K562 (cell line): ENCODE results near the gene FCRLA. TPM values are rescaled to one million over a fixed set of nuclear protein-coding genes. Genes with fewer than 3 reads are reported as not detected.

Experiments used
- AFF4 ChIP-seq: sonication (generic); formaldehyde crosslinking; IDR thresholded peaks from 2 replicates; pipeline ENCODE4 v1.8.0; 2023; ENCODE audit warnings: mild to moderate bottlenecking, missing genetic modification reagents
- ARNT ChIP-seq, 2 experiments: fragments of 450-650 bp; IDR thresholded peaks; 2 replicates each; pipeline ENCODE4 v1.6.1; 2016; ENCODE audit warnings: mild to moderate bottlenecking in 1 of 2
- BCOR ChIP-seq: fragments of 450-650 bp; IDR thresholded peaks from 2 replicates; pipeline ENCODE4 v1.6.1; 2016
- CAMTA2 ChIP-seq: fragments of 250-450 bp; sonication (Bioruptor Pico); conservative IDR thresholded peaks from 2 replicates; pipeline ENCODE4 v1.5.1; 2022
- DACH1 ChIP-seq: fragments of 450-650 bp; IDR thresholded peaks from 2 replicates; pipeline ENCODE4 v1.6.1; 2018; ENCODE audit not compliant: partially characterized antibody
- FOSL1 ChIP-seq: fragments of 200-800 bp; sonication (Bioruptor generic); conservative IDR thresholded peaks from 2 replicates; pipeline ENCODE4 v1.6.1; 2016; ENCODE audit warnings: missing genetic modification characterization, missing compliant biosample characterization
- HNRNPLL ChIP-seq: fragments of 200-400 bp; formaldehyde crosslinking; IDR thresholded peaks from 2 replicates; pipeline ENCODE4 v1.6.1; 2017; ENCODE audit warnings: low read length, low read depth, mild to moderate bottlenecking; ENCODE audit not compliant: poor library complexity, severe bottlenecking
- KAT8 ChIP-seq: fragments of 450-650 bp; IDR thresholded peaks from 2 replicates; pipeline ENCODE4 v1.6.1; 2016; ENCODE audit warnings: low read depth, mild to moderate bottlenecking
- MEIS2 ChIP-seq: fragments of 450-650 bp; IDR thresholded peaks from 2 replicates; pipeline ENCODE4 v1.6.1; 2014; ENCODE audit warnings: mild to moderate bottlenecking; ENCODE audit not compliant: partially characterized antibody
- MYC ChIP-seq, 2 experiments: fragments of 250-450 bp in 1 of 2; sonication (Bioruptor Pico) in 1 of 2; IDR thresholded peaks; 2 replicates each; pipeline versions ENCODE4 v1.5.1 to v1.6.1; 2012 to 2021; ENCODE audit warnings: low read depth in 2 of 2, borderline replicate concordance in 1 of 2, improper control_type of control experiment in 1 of 2, low read length in 1 of 2, mild to moderate bottlenecking in 1 of 2, moderate library complexity in 1 of 2
- NR2C2 ChIP-seq, 2 experiments: fragments of 200-800 bp in 1 of 2; sonication (Bioruptor generic) in 1 of 2; sonication (generic) in 1 of 2; formaldehyde crosslinking in 1 of 2; IDR thresholded peaks; 2 replicates each; pipeline versions ENCODE4 v1.6.1 to v1.8.0; 2016 to 2022; ENCODE audit warnings: mild to moderate bottlenecking in 1 of 2, missing compliant biosample characterization in 1 of 2, missing genetic modification characterization in 1 of 2, missing genetic modification reagents in 1 of 2
- POLR2B ChIP-seq: fragments of 450-650 bp; IDR thresholded peaks from 2 replicates; pipeline ENCODE4 v1.6.1; 2018; ENCODE audit warnings: low read depth; ENCODE audit not compliant: partially characterized antibody
- SMARCC2 ChIP-seq: fragments of 450-650 bp; IDR thresholded peaks from 2 replicates; pipeline ENCODE4 v1.6.1; 2017; ENCODE audit warnings: antibody characterized with exemption, moderate library complexity, mild to moderate bottlenecking, low read depth
- SMARCE1 ChIP-seq: fragments of 450-650 bp; IDR thresholded peaks from 2 replicates; pipeline ENCODE4 v1.7.1; 2016; ENCODE audit warnings: mild to moderate bottlenecking
- TEAD1 ChIP-seq, 2 experiments: fragments of 450-650 bp in 1 of 2; sonication (generic) in 1 of 2; formaldehyde crosslinking; IDR thresholded peaks; 2 replicates each; pipeline versions ENCODE4 v1.4.0 to v1.8.0; 2020 to 2022; ENCODE audit warnings: mild to moderate bottlenecking in 2 of 2, missing genetic modification reagents in 1 of 2
- YBX1 ChIP-seq: fragments of 450-650 bp; IDR thresholded peaks from 2 replicates; pipeline ENCODE4 v1.7.1; 2016; ENCODE audit warnings: mild to moderate bottlenecking
- ZMIZ1 ChIP-seq, 2 experiments: fragments of 150-350 bp in 1 of 2; IDR thresholded peaks; 2 replicates each; pipeline ENCODE4 v1.6.1; 2012 to 2016; ENCODE audit warnings: low read depth in 2 of 2, low read length in 2 of 2, mild to moderate bottlenecking in 1 of 2, moderate library complexity in 1 of 2
- ZNF140 ChIP-seq: fragments of 250-450 bp; sonication (Bioruptor Pico); IDR thresholded peaks from 2 replicates; pipeline ENCODE4 v1.8.0; 2021; ENCODE audit warnings: moderate library complexity, mild to moderate bottlenecking, inconsistent platforms
- ZNF449 ChIP-seq: fragments of 250-450 bp; sonication (Bioruptor Pico); IDR thresholded peaks from 2 replicates; pipeline ENCODE4 v1.8.0; 2022; ENCODE audit warnings: moderate library complexity, mild to moderate bottlenecking, inconsistent platforms
- polyA plus RNA-seq, 8 experiments: library from polyadenylated mRNA; depleted of rRNA in 4 of 8; stranded (reverse) in 5 of 8; unstranded in 3 of 8; fragments of >200 nt; fragmentation: Nextera tagmentation in 2 of 8; fragmentation: Illumina TruSeq in 1 of 8; extraction: Ambion mirVana in 2 of 8; extraction: Trizol in 1 of 8; gene quantifications; 2 replicates each; pipeline versions ENCODE4 v1.2.1 to v1.2.3, GENCODE V29; 2011 to 2014; ENCODE audit warnings: inconsistent platforms in 1 of 8, missing spikeins in 1 of 8
- total RNA-seq, 7 experiments: library from RNA; depleted of rRNA in 6 of 7; stranded (reverse); fragments of >200 nt in 6 of 7; fragmentation: Illumina TruSeq in 2 of 7; extraction: Trizol in 2 of 7; gene quantifications; 2 replicates each; pipeline versions ENCODE4 v1.2.1 to v1.2.3, GENCODE V29; 2011 to 2021; ENCODE audit warnings: low replicate concordance in 1 of 7

Gene FCRLA
- total and polyA plus RNA-seq, 9 of the 15 experiments (the other 6 are each of a cell fraction or from before 2014, with no cell fraction given): 0.09 to 0.84 (median 0.44) TPM

- TF ChIP-seq ZMIZ1 (IDR thresholded peaks at IDR 0.05; ENCODE audit: low read depth in 2 of 2, low read length in 2 of 2) (no peak), CAMTA2 (CRISPR knock-in tag) (0 out of 2 replicates have a peak, but pooled peaks have one; percentile 40), NR2C2 (CRISPR knock-in tag; IDR thresholded peaks at IDR 0.05) (peak; percentile 68; the same call in 1 of the 2 replicates), NR2C2 (tag; IDR thresholded peaks at IDR 0.05) (peak; percentile 91), SMARCE1 (peak; percentile 98), AFF4 (CRISPR knock-in tag) (no peak), FOSL1 (tag) (peak; percentile 98), DACH1 (no peak), ZNF140 (CRISPR knock-in tag) (no peak), ZNF449 (CRISPR knock-in tag) (peak; percentile 40; the same call in 1 of the 2 replicates), YBX1 (no peak), HNRNPLL (no peak), BCOR (no peak), SMARCC2 (peak; percentile 88), MEIS2 (peak; percentile 94), ARNT (IDR thresholded peaks at IDR 0.05) (peak; percentile 66 to 76; a peak in 2 of 4 replicates), KAT8 (no peak), TEAD1 (CRISPR knock-in tag; IDR thresholded peaks at IDR 0.05) (peak in 1 of 2 experiments; percentile 75; a peak in 2 of 4 replicates), MYC (IDR thresholded peaks at IDR 0.05; ENCODE audit: low read depth, low read length) (peak; percentile 42; the same call in 1 of the 2 replicates), MYC (CRISPR knock-in tag; IDR thresholded peaks at IDR 0.05; ENCODE audit: borderline replicate concordance, low read depth) (no peak), POLR2B (no peak)
Measured at GRCh38 chr1:161721738-161722343, 14.8 kb downstream of the FCRLA start (continued).
